NCI-H2227 treated with DMSO at 0.1 percent for 48 hours (cell line): ENCODE measurements around the gene LMAN2.
"Not testable (repeated sequence)": the region's sequence is repeated elsewhere in the genome, so short reads cannot be mapped to it uniquely, and the experiment has no call there.

Experiments
- DNase-seq: peaks from one replicate; lab custom pipeline; 2025; lab: John Stamatoyannopoulos, UW

LMAN2 gene

GRCh38 chr5:177306674-177307543 is 44.6 kb downstream of the LMAN2 start:
- no peak for DNase-seq

- DNase-seq = not testable (repeated sequence)
These were observed 45.3 kb downstream of the LMAN2 start for GRCh38 chr5:177306103-177306640.

- DNase-seq = no peak
These were observed 46.9 kb downstream of the LMAN2 start for GRCh38 chr5:177304392-177305119.

- no peak for DNase-seq
These were observed 47.5 kb downstream of the LMAN2 start for GRCh38 chr5:177303925-177304391.

- peak; percentile 52 for DNase-seq
These were observed 48.1 kb downstream of the LMAN2 start, which contains the start of the genes PRELID1 and RAB24 for GRCh38 chr5:177303121-177303924. Gene PRELID1, plus strand, starts transcription at chr5:177303799. Its CDS starts 187 bp downstream, at chr5:177303986. Gene RAB24, minus strand, starts transcription at chr5:177303719. Its CDS starts 431 bp downstream, at chr5:177303288.

GRCh38 chr5:177302354-177303110 is 48.9 kb downstream of the LMAN2 start:
- no peak for DNase-seq

- no peak for DNase-seq
These were observed 49.8 kb downstream of the LMAN2 start for GRCh38 chr5:177301503-177302165.

- DNase-seq = no peak
These were observed 50.5 kb downstream of the LMAN2 start for GRCh38 chr5:177300951-177301350.

GRCh38 chr5:177300236-177300880 is 51.1 kb downstream of the LMAN2 start:
- DNase-seq = no peak

GRCh38 chr5:177299697-177300096 is 51.8 kb downstream of the LMAN2 start:
- no peak for DNase-seq

- no peak for DNase-seq
These were observed 53.5 kb downstream of the LMAN2 start for GRCh38 chr5:177297922-177298321.

- DNase-seq = no peak
These were observed 54.9 kb downstream of the LMAN2 start for GRCh38 chr5:177296581-177296980.

GRCh38 chr5:177295924-177296323 is 55.5 kb downstream of the LMAN2 start:
- DNase-seq = no peak

GRCh38 chr5:177294632-177295031 is 56.8 kb downstream of the LMAN2 start:
- DNase-seq = no peak

- DNase-seq = no peak
These were observed 57.5 kb downstream of the LMAN2 start for GRCh38 chr5:177293819-177294581.

GRCh38 chr5:177291735-177292134 is 59.7 kb downstream of the LMAN2 start:
- no peak for DNase-seq

GRCh38 chr5:177290816-177291596 is 60.5 kb downstream of the LMAN2 start:
- DNase-seq = no peak

- DNase-seq = no peak
These were observed 63.3 kb downstream of the LMAN2 start for GRCh38 chr5:177288191-177288590.
